Naive thymus-derived CD4-positive, alpha-beta T cell (primary cell): ENCODE results near the gene NDUFS2. TPM values are rescaled to one million over a fixed set of nuclear protein-coding genes. Genes with fewer than 3 reads are reported as not detected.

Source experiments
- ATAC-seq: fragments of 150-1000 bp; cut with Tn5 transposase; 2 replicates; pipeline ENCODE4 v1.10.0; 2021; ENCODE audit warnings: mild to moderate bottlenecking, moderate library complexity
- CTCF ChIA-PET: fragments of 350-600 bp; sonication (Branson Sonifier 250); formaldehyde crosslinking; loops from one replicate; lab custom pipeline; 2021; ENCODE audit warnings: antibody characterized with exemption; lab: Charles Lee
- POLR2A ChIA-PET: fragments of 350-600 bp; sonication (Branson Sonifier 250); formaldehyde crosslinking; loops from one replicate; lab custom pipeline; 2021; ENCODE audit warnings: antibody characterized with exemption, inconsistent platforms; lab: Charles Lee
- DNase-seq, 9 donors: peaks; one replicate each; pipeline versions ENCODE4 v3.0.0 to v3.0.0-alpha.2; 2020 to 2022; ENCODE audit warnings: mixed read lengths in 1 of 9
- H3K27ac ChIP-seq: one replicate; pipeline ENCODE4 v1.7.0; 2013; ENCODE audit warnings: mild to moderate bottlenecking, low read depth, low read length, moderate library complexity
- H3K27me3 ChIP-seq, 2 donors: one replicate each; pipeline ENCODE4 v1.7.0; 2013; ENCODE audit warnings: low read length in 2 of 2, mild to moderate bottlenecking in 2 of 2, moderate library complexity in 2 of 2; ENCODE audit not compliant: control insufficient read depth in 2 of 2, insufficient read depth in 2 of 2
- H3K36me3 ChIP-seq, 3 experiments: 1 replicate in 2 of 3; 2 replicates in 1 of 3; pipeline ENCODE4 v1.7.0; 2013; ENCODE audit warnings: low read length in 3 of 3, mild to moderate bottlenecking in 3 of 3, moderate library complexity in 1 of 3; ENCODE audit not compliant: insufficient read depth in 3 of 3, control insufficient read depth in 2 of 3
- H3K4me1 ChIP-seq, 2 donors: one replicate each; pipeline ENCODE4 v1.7.0; 2013; ENCODE audit warnings: low read length in 2 of 2, mild to moderate bottlenecking in 2 of 2, moderate library complexity in 1 of 2; ENCODE audit not compliant: control insufficient read depth in 2 of 2, insufficient read depth in 2 of 2
- H3K4me3 ChIP-seq: 2 replicates; pipeline ENCODE4 v1.7.0; 2013; ENCODE audit warnings: mild to moderate bottlenecking, low read length
- H3K9me3 ChIP-seq, 3 experiments: 1 replicate in 2 of 3; 2 replicates in 1 of 3; pipeline ENCODE4 v1.7.0; 2013; ENCODE audit warnings: low read length in 3 of 3; ENCODE audit not compliant: control insufficient read depth in 2 of 3
- H3K27ac Mint-ChIP-seq, 9 donors: one replicate each; pipeline ENCODE4 v1.8.0; 2020 to 2022; ENCODE audit warnings: mixed read lengths in 9 of 9, mild to moderate bottlenecking in 8 of 9, moderate library complexity in 5 of 9, inconsistent platforms in 2 of 9
- H3K27me3 Mint-ChIP-seq, 5 donors: one replicate each; pipeline ENCODE4 v1.8.0; 2021 to 2022; ENCODE audit warnings: mixed read lengths in 5 of 5, mild to moderate bottlenecking in 1 of 5
- H3K36me3 Mint-ChIP-seq, 5 donors: one replicate each; pipeline ENCODE4 v1.8.0; 2020 to 2022; ENCODE audit warnings: mixed read lengths in 5 of 5, mild to moderate bottlenecking in 3 of 5, inconsistent platforms in 1 of 5
- H3K4me1 Mint-ChIP-seq, 7 donors: one replicate each; pipeline ENCODE4 v1.8.0; 2020 to 2022; ENCODE audit warnings: mixed read lengths in 7 of 7, mild to moderate bottlenecking in 3 of 7, inconsistent platforms in 1 of 7
- H3K4me3 Mint-ChIP-seq, 10 donors: one replicate each; pipeline ENCODE4 v1.8.0; 2020 to 2022; ENCODE audit warnings: mild to moderate bottlenecking in 10 of 10, mixed read lengths in 10 of 10, moderate library complexity in 6 of 10, inconsistent platforms in 2 of 10
- H3K9me3 Mint-ChIP-seq, 11 donors: one replicate each; pipeline ENCODE4 v1.8.0; 2020 to 2022; ENCODE audit warnings: mixed read lengths in 11 of 11, mild to moderate bottlenecking in 4 of 11, inconsistent platforms in 1 of 11, moderate library complexity in 1 of 11
- intact Hi-C, 2 donors: fragments of 100-400 bp; cut with micrococcal nuclease; formaldehyde crosslinking; loops; one replicate each; pipeline ENCODE4 v1.15.1; 2023
- polyA plus RNA-seq, 2 donors: library from polyadenylated mRNA; unstranded; fragments of 300-500 nt; fragmentation: Illumina TruSeq; gene quantifications; one replicate each; pipeline ENCODE4 v1.2.3, GENCODE V29; 2021
- total RNA-seq, 6 experiments: library from RNA in 5 of 6; stranded (reverse) in 5 of 6; gene quantifications; 1 replicate in 5 of 6; 2 replicates in 1 of 6; pipeline ENCODE4 v1.2.3 and lab custom pipeline; 2021 to 2026

The NDUFS2 gene
- total and polyA plus RNA-seq, 7 experiments from 2014 or later: 64.1 to 131 (median 94.6) TPM

- Histone ChIP-seq H3K9me3 (no peaks in the 10 kb centered on the region), H3K27me3 (no peaks in the 10 kb centered on the region), H3K36me3 (peaks cover 0 to 18% (median 0%) of the 10 kb centered on the region in 3 experiments), H3K4me1 (peaks cover 54 to 63% of the 10 kb centered on the region in 2 donors), H3K27ac (no peak overlapping the region), H3K4me3 (no peak overlapping the region)
- Mint-ChIP-seq H3K27me3 (no peaks in the 10 kb centered on the region), H3K4me1 (peaks cover 63 to 90% (median 81%) of the 10 kb centered on the region in 7 donors), H3K9me3 (peaks cover 0 to 2% (median 0%) of the 10 kb centered on the region in 11 donors), H3K36me3 (peaks cover 0 to 10% (median 6%) of the 10 kb centered on the region in 5 donors), H3K27ac (peak overlapping the region in 6 of 9 donors; percentile 50 to 99 (median 98)), H3K4me3 (peak overlapping the region in 3 of 10 donors; percentile 26 to 89 (median 47))
- intact Hi-C loops: no loop called here
- no peak for DNase-seq
- POLR2A ChIA-PET: interaction anchor here (0.6 to 5.6 kb wide), 7 partner anchors 13 to 202 kb away, joined by 3 to 101 read pairs (median 35); partner anchors contain the start of genes ADAMTS4, NDUFS2, PPOX and TOMM40L
- CTCF ChIA-PET: interaction anchor here (0.9 to 5.6 kb wide), 7 partner anchors 13 to 203 kb away, joined by 3 to 76 read pairs (median 32); partner anchors contain the start of genes NDUFS2, PPOX and TOMM40L
- no peak for ATAC-seq
Measured at GRCh38 chr1:161179698-161180097, 22.5 kb upstream of the NDUFS2 start.

GRCh38 chr1:161180639-161181038 is 21.5 kb upstream of the NDUFS2 start:
- Histone ChIP-seq H3K27ac (no peak overlapping the region), H3K27me3 (no peaks in the 10 kb centered on the region), H3K9me3 (no peaks in the 10 kb centered on the region), H3K36me3 (peaks cover 0 to 9% (median 0%) of the 10 kb centered on the region in 3 experiments), H3K4me3 (no peak overlapping the region), H3K4me1 (peaks cover 55 to 67% of the 10 kb centered on the region in 2 donors)
- ATAC-seq (no peak), DNase-seq (no peak)
- POLR2A ChIA-PET: interaction anchor here (0.7 to 5.6 kb wide), 11 partner anchors 8 to 201 kb away, joined by 3 to 101 read pairs (median 10); partner anchors contain the start of genes ADAMTS4, DEDD, NDUFS2 and PPOX
- peaks cover 0 to 4% (median 0%) of the 10 kb centered on the region in 5 donors for H3K36me3 Mint-ChIP-seq
- H3K27me3 Mint-ChIP-seq: no peaks in the 10 kb centered on the region
- H3K9me3 Mint-ChIP-seq: peaks cover 0 to 2% (median 0%) of the 10 kb centered on the region in 11 donors
- H3K4me3 Mint-ChIP-seq: peak overlapping the region; percentile 1 to 89 (median 48)
- CTCF ChIA-PET: interaction anchor here (0.7 to 5.6 kb wide), 9 partner anchors 12 to 202 kb away, joined by 3 to 76 read pairs (median 13); partner anchors contain the start of genes NDUFS2, PPOX and TOMM40L
- intact Hi-C loops: no loop called here
- peak overlapping the region; percentile 80 to 99 (median 93) for H3K27ac Mint-ChIP-seq
- H3K4me1 Mint-ChIP-seq: peaks cover 60 to 90% (median 79%) of the 10 kb centered on the region in 7 donors

GRCh38 chr1:161182214-161182613 is 20.0 kb upstream of the NDUFS2 start:
- Histone ChIP-seq H3K4me3 (peak overlapping the region; percentile 43), H3K4me1 (peaks cover 60 to 71% of the 10 kb centered on the region in 2 donors), H3K9me3 (no peaks in the 10 kb centered on the region), H3K36me3 (peaks cover 0 to 2% (median 0%) of the 10 kb centered on the region in 3 experiments), H3K27me3 (no peaks in the 10 kb centered on the region), H3K27ac (peak overlapping the region; percentile 67)
- POLR2A ChIA-PET: interaction anchor here (0.5 to 5.6 kb wide), 21 partner anchors 11 to 200 kb away, joined by 3 to 101 read pairs (median 7); partner anchors contain the start of genes ADAMTS4, ARHGAP30, NDUFS2 and PPOX
- DNase-seq: peak in 8 of 9 donors; percentile 49 to 74 (median 58)
- Mint-ChIP-seq H3K27ac (peak overlapping the region; percentile 91 to 99 (median 96)), H3K27me3 (no peaks in the 10 kb centered on the region), H3K36me3 (peaks cover 0 to 8% (median 0%) of the 10 kb centered on the region in 5 donors), H3K9me3 (peaks cover 0 to 2% (median 0%) of the 10 kb centered on the region in 11 donors), H3K4me3 (peak overlapping the region; percentile 52 to 89 (median 80)), H3K4me1 (peaks cover 60 to 90% (median 82%) of the 10 kb centered on the region in 7 donors)
- ATAC-seq: peak; percentile 46
- CTCF ChIA-PET: interaction anchor here (0.6 to 5.6 kb wide), 12 partner anchors 10 to 707 kb away, joined by 3 to 76 read pairs (median 8); partner anchors contain the start of genes NDUFS2, PPOX and TOMM40L
- intact Hi-C loops: loop anchor here (1.0 kb wide), 3 partner anchors 10 to 200 kb away; partner anchors contain the start of gene PPOX (in 1 of the 2)

- H3K27ac Mint-ChIP-seq: peak overlapping the region; percentile 92 to 99 (median 97)
Measured at GRCh38 chr1:161185282-161185682, 16.9 kb upstream of the NDUFS2 start.

GRCh38 chr1:161185732-161186311 is 16.3 kb upstream of the NDUFS2 start:
- Histone ChIP-seq H3K36me3 (no peaks in the 10 kb centered on the region), H3K27ac (peak overlapping the region; percentile 65), H3K27me3 (no peaks in the 10 kb centered on the region), H3K9me3 (no peaks in the 10 kb centered on the region), H3K4me3 (peak overlapping the region; percentile 22), H3K4me1 (peaks cover 71 to 76% of the 10 kb centered on the region in 2 donors)
- H3K9me3 Mint-ChIP-seq: peaks cover 0 to 2% (median 0%) of the 10 kb centered on the region in 11 donors
- peak overlapping the region; percentile 92 to 99 (median 97) for H3K27ac Mint-ChIP-seq
- DNase-seq (peak in 1 of 9 donors; percentile 16), ATAC-seq (peak; percentile 44)
- H3K27me3 Mint-ChIP-seq: no peaks in the 10 kb centered on the region
- peaks cover 0 to 10% (median 0%) of the 10 kb centered on the region in 5 donors for H3K36me3 Mint-ChIP-seq
- ChIA-PET POLR2A (interaction anchor here (0.6 to 29.1 kb wide), 21 partner anchors 8 to 540 kb away, joined by 3 to 508 read pairs (median 5); partner anchors contain the start of genes ADAMTS4, APOA2, ARHGAP30 and FCER1G), CTCF (interaction anchor here (0.6 to 1.9 kb wide), 8 partner anchors 9 to 123 kb away, joined by 3 to 7 read pairs (median 4); partner anchors contain the start of genes NDUFS2, PPOX and TOMM40L)
- peak overlapping the region; percentile 76 to 89 (median 84) for H3K4me3 Mint-ChIP-seq
- peaks cover 60 to 85% (median 75%) of the 10 kb centered on the region in 7 donors for H3K4me1 Mint-ChIP-seq
- intact Hi-C loops: loop anchor here (1.0 kb wide), 7 partner anchors 9 to 54 kb away; partner anchors contain the start of genes NDUFS2 (in 2 of the 2), B4GALT3 (in 1 of the 2), DEDD (in 1 of the 2) and PPOX (in 1 of the 2)

More at GRCh38 chr1:161185282-161185682, 16.9 kb upstream of the NDUFS2 start:
- H3K4me1 ChIP-seq: peaks cover 74 to 79% of the 10 kb centered on the region in 2 donors
- Mint-ChIP-seq H3K4me3 (peak overlapping the region; percentile 76 to 89 (median 84)), H3K36me3 (peaks cover 0 to 10% (median 0%) of the 10 kb centered on the region in 5 donors), H3K27me3 (no peaks in the 10 kb centered on the region), H3K9me3 (peaks cover 0 to 2% (median 0%) of the 10 kb centered on the region in 11 donors), H3K4me1 (peaks cover 65 to 90% (median 80%) of the 10 kb centered on the region in 7 donors)
- H3K27ac ChIP-seq: peak overlapping the region; percentile 65
- H3K4me3 ChIP-seq: peak overlapping the region; percentile 24
- H3K36me3 ChIP-seq: no peaks in the 10 kb centered on the region
- intact Hi-C loops: loop anchor here (1.0 kb wide), 7 partner anchors 8 to 53 kb away; partner anchors contain the start of genes NDUFS2 (in 2 of the 2), B4GALT3 (in 1 of the 2), DEDD (in 1 of the 2) and PPOX (in 1 of the 2)
- ATAC-seq (peak; percentile 88), DNase-seq (peak; percentile 38 to 92 (median 87))
- H3K27me3 ChIP-seq: no peaks in the 10 kb centered on the region
- POLR2A ChIA-PET: interaction anchor here (0.6 to 29.1 kb wide), 16 partner anchors 8 to 540 kb away, joined by 3 to 508 read pairs (median 5); partner anchors contain the start of genes ADAMTS4, APOA2, ARHGAP30 and FCER1G
- no peaks in the 10 kb centered on the region for H3K9me3 ChIP-seq
- CTCF ChIA-PET: interaction anchor here (0.6 to 1.9 kb wide), 5 partner anchors 9 to 124 kb away, joined by 3 to 7 read pairs (median 5); partner anchors contain the start of genes PPOX and TOMM40L
